GM19035 (cell line): ENCODE results near the gene SPSB4.

Source experiments
- ATAC-seq: cut with Tn5 transposase; IDR thresholded peaks from one replicate; pipeline ENCODE4 v1.9.1; 2021; ENCODE audit not compliant: unreplicated experiment

SPSB4 gene

DNA sequence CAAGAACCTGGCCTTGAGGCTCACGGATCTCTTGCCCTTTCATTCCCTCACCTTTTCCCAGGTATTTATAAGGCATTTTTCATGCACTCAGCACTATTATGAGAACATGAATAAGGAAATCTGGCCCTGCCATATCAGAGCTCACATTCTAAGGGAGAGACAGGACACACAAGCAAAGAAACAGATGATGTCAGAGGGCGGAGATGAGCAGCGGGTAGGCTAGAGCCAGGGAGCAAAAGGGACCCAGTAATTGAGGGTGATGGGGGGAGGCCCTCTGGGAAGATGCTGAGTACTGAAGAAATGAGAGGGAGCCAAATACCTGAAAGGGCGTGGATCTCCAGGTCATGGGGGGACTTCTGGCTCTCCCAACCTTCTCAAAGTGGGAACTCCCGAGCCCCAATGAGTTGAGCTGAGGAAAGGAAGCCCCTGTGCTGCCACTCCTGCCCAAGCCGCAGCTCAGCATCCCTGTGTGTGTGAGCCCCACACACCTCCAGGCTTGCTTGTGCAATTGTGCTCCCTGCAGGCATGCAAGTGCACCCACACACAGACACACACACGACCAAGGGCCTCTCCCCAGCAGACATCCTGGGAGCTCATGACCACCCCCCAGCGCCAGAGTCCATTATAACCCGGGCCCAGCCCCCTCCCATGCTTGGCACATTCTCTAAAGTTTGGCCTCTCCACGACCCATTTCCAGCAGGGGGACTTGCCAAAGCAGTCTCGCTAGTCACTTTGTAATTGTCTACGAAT lies 99.1 kb downstream of the SPSB4 start:
- no peak for ATAC-seq

DNA sequence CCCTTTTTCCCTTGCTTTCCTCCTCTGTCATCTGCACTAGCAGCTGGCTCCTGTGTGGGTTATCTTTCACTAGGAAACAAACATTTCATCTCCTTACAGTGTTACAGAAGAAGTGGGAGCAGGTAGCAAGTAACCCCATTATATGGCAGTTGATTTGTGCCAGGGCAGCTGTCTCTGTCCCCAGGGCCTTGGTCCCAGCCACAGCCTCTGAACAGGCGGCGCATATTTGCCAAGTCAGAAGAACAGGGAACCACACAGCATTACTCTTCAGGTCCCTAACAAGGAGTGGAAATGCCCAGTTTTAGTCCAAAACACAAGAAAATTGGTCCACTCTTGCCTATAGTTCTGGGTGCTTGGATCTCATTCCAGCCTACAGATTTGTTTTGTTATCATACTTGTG lies 99.8 kb downstream of the SPSB4 start:
- ATAC-seq = no peak

DNA sequence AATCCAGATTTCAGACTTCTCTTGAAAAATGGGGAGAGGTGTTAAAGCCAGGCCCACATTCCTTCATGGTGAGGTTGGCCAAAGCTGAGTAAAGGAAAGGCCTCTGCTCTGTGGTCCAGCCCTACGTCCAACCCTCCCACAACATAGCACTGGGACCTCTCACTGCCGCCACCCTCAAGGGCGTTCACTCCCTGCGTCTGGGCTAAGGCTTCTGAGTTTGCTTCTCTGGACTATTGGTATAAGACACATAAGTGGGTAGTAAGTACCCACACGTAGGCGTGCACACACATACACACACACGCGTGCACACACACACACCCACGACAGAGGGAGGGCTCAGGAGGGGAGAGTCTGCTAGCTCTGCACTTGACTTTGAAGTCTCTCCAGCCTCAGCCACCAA lies 100.3 kb downstream of the SPSB4 start:
- no peak for ATAC-seq

DNA sequence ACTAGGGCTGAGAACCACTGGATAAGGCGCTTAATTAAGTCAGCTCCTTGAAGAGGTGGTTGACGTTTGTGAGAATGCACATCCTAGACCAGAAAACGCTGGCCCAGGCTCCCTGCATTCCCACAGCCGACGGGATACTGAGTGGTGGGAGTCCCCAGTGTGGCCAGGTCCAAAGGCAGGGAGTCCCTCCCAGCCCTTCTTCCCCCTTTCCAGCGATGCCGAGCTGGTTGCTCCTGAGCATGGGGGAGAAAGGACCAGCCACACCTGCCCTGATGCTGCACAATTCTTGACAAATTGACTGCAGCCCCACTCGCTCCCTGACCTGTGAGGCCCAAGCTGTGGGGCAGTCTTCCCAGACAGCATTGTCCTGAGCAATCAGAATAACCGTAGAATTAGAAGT lies 101.0 kb downstream of the SPSB4 start:
- ATAC-seq = no peak

DNA sequence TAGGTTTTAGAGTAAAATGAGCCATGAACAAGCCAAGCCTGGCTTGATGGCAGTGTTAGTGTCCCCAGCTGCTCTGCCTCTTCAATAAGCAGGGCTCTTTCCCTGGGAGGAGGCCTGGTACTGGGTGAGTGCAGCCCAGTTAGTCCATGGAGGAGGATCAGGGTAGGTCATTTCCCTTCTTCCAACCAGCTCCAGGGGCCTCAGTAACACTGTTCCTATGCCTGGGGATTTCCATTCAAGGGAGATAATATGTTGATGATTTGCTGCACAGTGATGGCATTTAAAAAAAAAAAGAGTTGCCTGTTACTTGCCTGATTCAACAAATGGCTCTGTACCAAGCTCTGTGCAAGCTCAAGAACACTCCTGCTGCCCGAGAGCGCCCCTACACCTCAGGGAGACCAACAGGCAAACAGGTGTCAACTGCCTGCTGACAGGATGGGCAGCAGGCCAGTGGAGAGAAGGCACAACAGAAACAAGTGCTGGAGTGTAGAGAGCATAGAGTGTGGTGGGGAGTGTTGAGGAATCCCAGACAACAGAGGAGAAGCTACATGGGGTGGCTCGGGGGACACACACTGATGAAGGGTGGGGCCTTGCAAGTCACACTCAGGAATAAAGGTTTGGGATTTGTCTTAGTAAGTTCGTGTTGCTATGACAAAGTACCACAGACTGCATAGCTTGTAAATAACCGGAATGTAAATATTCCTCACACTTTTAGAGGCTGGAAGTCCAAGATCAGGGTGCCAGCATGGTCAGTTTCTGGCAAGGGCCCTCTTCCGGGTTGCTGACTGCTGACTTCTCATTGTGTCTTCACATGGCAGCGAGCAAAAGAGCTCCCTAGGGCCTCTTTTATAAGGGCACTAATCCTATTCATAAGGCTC lies 101.9 kb downstream of the SPSB4 start:
- ATAC-seq = no peak

DNA sequence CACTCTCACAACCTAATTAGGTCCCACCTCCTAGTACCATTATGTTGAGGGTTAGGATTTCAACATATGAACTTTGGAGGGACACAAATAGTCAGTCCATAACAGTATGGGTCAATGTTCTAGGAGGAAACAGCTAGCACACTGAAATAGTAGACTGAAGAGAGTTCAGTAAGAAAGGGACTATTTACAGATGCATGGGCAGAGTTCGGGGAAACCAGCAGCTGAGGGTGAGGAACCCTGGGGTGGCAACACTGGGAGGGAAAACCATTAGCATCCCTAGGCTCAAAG lies 102.5 kb downstream of the SPSB4 start:
- no peak for ATAC-seq

DNA sequence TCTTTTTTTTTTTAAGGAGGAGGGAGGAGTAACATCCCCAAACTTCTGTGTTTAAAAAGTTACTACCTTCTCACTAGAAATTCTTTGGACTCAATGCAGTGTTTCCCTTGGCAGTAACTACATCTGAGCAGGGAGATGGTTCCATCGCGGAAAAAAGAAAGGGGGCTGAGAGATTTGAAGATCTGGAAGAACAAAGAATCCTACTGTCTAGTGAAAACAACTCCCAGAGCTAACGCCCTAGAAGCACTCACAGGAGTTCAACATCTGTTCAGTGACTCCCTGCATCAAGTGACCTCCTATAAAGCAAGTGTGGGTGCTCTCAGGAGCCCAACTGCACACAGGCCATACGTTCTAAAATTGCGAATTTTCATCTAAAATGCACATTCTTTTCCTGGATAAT lies 113.7 kb downstream of the SPSB4 start:
- no peak for ATAC-seq

DNA sequence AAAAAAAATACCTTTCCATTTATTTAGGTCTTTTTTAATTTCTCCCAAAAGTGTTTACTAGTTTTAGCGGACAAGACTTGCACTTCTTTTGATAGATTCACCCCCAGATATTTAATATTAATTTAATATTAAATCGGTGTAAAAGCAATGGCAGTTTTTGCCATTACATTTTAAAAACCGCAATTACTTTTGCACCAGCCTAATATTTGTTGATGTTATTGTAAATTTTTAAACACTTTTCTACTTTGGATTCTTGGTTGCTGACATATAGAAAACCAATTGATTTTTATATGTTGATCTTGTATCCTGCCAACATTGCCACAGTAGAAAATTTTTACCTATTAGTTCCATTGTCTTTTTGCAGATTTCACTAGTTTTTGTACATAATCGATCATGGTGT lies 116.5 kb downstream of the SPSB4 start:
- no peak for ATAC-seq

DNA sequence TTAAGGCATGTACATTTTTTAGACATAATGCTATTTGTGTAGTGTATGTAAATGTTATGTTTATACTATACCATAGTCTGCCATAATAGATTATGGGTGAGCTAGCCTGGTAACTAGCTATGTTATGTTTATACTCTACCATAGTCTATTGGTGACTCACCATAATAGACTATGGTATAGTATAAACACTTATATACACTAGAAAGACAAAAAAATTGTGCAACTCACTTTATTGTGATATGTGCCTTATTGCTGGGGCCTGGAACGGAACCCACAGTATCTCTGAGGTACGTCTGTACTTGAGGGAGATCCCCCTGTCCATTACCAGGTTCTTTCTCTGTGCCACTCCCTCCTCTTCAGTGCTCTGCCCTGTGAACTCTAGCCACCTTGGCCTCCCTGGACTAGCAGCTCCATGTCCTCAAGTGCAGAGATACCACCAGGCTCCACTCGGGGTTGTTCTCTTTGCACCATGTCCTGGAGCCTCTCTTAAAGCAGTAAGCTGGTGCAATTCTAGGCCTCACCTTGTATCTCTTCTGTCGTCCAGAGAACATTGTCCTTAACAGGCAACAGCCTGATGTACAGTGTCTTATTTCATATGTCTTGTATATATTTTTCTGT lies 119.6 kb downstream of the SPSB4 start:
- ATAC-seq = no peak

DNA sequence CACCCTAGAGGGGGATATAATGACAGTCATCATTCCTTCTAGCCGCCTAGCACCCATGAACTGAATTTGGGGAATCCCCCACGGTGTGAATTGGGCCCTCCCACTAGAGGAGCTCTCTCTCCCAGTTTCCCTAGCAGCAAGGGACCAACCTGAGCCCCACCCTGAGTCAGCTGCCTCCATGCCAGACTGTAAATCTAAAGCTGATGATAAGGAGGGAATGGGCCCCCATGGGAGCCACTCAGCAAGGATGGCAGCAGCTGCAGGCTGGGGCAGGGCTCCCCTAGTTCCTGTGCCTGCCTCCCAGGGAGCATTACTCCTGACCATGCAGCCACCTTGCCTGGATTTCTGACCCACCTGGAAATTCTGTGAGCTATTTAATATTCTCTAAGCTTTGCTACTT lies 123.5 kb downstream of the SPSB4 start:
- no peak for ATAC-seq

DNA sequence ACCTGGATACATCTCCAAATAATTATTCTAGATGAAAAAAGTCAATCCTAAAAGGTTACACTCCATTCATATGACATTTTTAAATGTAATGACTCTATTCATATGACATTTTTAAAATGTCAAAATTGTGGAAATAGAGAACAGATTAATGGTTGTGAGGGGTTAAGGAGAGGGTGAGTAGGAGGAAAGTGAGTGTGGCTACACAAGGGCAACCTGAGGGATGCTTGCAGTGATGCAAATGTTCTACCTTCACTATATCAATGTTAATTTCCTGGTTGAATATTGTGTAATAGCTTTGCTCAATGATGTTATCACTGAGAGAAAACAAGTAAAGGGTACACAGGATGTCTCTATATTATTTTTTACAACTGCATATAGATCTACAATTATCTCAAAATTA lies 125.6 kb downstream of the SPSB4 start:
- no peak for ATAC-seq

DNA sequence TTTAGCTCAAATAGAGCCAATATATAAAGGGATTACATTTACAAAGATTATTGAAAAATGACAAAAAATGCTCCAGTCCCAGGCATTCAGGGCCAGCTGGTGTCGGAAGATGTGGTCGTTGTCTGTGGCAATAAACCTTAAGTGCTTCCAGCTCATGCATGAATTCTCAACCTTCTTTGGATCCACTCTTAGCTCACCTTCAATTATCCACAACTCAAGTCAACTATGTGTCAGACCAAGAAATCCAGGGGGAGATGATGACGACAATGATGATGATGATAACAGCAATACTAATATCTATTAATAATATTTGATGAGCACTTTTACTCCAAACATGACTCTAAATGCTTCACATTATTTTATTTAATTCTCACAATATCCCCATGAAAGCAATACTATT lies 126.9 kb downstream of the SPSB4 start:
- no peak for ATAC-seq

DNA sequence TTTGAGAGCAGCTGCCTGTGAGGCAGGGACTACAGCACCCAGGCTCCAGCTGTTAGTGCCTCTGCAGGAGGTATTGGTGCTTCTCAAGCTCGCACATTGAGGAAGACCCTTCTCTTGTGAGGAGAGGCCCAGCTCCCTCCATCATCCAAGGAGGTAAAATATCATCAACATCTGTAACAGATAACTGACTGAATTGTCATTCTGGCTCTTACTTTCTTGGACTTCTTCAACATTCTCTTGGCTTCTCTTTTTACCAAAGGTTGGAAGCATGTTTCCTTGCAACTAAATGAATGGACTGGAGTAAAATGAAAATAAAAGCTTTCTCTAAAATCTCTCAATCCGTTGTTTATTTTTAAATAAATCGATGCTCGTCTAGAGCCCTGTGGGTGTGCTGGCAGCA lies 127.4 kb downstream of the SPSB4 start:
- no peak for ATAC-seq

DNA sequence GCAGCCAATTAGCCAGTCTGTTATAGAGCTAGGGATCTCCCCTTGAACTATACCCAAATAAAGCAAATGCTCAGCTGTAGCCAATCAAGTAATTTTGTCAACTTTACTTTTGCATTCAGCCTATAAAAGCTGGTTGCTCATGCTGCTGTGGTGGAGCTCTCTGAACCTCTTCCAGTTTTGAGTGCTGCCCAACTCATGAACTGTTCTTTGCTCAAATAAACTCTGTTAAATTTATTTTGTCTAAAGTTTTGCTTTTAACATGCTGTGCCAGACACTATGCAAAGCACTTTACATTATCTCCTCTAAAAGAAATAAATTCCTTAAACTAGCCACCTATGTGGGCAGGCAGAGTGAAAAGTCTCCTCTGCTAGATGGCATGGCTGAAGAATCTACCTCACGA lies 128.8 kb downstream of the SPSB4 start:
- ATAC-seq = no peak

DNA sequence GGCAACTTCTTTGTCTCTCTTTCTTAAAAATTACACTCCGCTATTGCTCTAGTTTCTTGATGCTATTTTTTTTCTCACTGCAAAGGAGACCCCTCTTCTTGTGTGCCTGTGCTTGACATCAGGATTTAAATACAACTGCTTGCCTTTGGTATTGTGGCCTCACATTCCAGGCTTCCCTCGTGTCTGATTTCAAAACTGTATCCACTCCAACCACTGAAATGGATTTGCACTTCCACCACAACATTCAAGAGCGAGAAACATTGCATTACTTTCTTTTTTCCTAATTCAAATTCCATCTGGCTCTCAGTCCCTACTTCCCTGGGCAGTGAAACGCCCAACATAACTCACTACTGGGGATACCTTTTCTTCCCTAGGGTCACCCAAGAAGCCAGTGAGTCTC lies 130.0 kb downstream of the SPSB4 start:
- no peak for ATAC-seq

DNA sequence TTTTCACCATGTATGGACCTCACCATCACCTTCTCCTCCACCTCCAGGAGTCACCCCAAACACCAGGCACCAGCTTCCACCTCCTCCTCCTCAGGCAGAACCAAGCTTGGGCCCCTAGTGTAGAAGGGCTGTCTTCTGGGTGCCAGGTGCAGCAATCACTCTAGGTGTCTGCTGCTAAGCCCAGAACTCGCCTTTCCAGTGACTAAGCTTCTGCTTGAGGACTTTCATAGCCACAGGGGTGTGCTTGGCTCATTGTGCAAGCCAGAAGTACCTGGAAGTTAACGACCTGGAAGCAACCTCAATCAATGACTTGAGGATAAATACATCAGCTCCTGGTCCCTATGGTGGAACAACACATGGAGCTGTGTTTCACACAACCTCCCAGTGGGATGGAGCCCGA lies 130.7 kb downstream of the SPSB4 start:
- ATAC-seq = no peak

DNA sequence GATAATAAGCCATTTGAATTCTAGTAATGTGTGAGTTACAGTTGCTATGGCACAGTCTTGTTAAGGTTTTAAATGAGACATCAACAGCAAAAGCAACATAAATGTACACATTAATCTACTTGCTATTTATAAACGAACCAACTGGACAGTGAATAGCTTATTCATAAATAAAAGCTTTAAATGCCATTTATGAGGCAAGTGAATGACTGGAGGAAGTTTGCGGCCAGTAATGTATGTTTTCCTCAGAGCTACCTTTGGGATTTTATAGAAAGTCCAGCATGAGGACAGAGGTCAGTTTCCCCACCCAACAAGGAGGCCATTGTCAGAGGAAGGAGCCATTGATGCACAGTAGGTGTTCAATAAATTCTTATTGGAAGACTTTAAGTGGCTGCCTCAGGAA lies 132.5 kb downstream of the SPSB4 start:
- ATAC-seq = no peak

DNA sequence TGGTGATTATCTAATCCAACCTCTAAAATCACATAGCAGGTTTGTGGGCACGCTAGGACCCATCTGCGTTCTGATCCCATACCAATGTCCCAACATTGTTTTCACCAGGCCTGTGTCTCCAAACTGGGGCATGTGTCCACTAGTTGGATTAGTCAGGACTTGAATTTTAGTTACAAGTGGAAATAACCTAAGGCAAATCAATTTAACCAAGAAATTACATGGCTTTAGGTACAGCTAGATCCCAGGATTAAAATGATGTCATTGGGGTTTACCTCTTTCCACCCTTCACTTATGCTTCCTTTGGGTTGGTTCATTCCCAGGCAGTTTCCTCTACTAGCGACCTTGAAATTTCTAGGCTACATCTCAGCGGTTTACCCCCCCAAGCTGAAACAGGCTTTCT lies 133.3 kb downstream of the SPSB4 start:
- ATAC-seq = no peak

DNA sequence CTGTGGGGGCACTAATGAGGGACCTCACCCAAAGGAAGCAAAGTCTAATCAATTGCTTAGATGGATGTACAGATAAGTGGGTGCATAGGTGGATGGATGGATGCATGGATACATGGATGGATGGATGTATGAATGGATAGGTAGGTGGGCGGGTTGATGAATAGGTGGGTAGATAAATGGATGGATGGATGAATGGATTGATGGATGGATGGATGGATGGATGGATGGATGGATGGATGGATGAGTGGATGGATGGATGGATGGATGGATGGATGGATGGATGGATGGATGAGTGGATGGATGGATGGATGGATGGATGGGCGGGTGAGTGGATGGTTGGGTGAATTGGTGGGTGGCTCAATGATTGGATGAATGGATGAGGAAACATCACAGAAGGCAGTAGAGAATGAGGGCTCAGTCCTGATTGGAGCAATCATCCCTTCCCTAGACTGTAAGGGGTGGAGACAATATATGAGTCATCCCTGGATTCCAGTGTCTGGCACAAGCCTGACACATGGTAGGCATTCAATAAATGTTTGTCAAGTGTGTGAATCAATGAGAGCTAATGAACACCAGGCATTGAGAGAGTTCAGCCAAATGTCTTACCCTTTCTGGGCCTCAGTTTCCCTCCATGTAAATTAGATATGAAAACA lies 140.1 kb downstream of the SPSB4 start:
- ATAC-seq = no peak

DNA sequence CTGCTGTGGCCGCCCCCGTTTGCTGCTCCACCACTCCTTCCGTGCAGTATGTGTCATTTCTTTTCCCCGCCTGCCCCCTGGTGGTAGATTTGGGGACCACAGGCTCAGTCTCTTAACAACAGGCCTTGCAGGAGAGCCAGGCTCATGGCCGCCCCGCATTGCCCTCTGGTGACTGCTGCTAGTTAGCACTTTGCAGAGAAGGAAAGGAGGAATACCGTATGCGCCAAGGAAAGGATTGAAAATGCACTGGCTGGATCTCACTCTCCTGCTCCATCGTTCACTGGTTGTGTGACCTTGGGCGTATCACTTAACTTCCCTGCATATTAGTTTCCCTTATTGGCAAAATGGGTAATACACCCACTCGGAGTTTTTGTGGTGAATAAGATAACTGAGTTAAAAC lies 141.2 kb downstream of the SPSB4 start:
- ATAC-seq = peak; percentile 100

DNA sequence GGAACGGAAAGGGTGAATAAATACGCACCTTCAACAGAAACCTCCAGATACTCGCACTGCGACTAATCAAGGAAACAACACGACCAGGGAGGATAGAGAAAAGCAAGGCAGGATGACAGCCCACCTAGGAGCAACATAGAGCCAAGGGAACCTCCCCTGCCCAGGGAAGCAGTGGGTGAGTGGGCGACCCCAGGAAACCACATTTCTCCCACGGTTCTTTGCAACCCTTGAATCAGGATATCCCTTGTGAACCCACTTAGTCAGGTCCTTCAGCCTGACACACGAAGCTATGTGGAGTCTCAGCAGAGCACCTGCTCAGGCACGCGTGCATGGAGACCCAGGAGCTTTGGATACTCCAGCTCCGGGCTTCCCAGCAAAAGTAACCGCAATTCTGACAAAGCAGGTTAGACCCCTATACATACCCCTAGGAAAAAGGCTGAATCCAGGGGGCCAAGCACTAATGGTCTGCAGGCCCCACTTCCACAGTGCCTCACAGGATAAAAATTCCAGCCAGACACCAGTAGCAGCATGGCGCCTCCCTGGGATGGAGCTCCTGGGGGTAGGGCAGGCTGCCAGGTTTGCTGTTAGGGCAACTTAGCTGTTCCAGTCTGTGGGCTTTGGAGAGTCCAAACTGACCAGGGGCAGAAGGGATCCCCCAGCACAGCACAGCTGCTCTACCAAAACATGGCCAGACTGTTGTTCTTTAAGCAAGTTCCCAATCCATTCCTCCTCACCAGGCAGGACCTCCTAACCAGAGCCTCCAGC lies 142.1 kb downstream of the SPSB4 start:
- ATAC-seq = no peak
